GM10248 (cell line): ENCODE data around the gene BCL2L13.

Experiments used
- CTCF ChIA-PET: fragments of 300-600 bp; sonication (Branson Sonifier 250); formaldehyde crosslinking; extraction: SDS; loops from one replicate; lab custom pipeline; 2021; ENCODE audit warnings: antibody characterized with exemption; lab: Yijun Ruan, JAX
- POLR2A ChIA-PET: fragments of 350-650 bp; sonication (Branson Sonifier 250); formaldehyde crosslinking; extraction: SDS; loops from one replicate; lab custom pipeline; 2020; ENCODE audit warnings: antibody characterized with exemption; lab: Yijun Ruan, JAX
- DNase-seq: peaks from one replicate; pipeline ENCODE4 v3.0.0; 2012; ENCODE audit errors: extremely low spot score
- CTCF ChIP-seq: IDR thresholded peaks from 2 replicates; pipeline ENCODE4 v1.5.1; 2012; ENCODE audit warnings: mild to moderate bottlenecking, low read depth; ENCODE audit errors: extremely low read depth, missing control alignments, control extremely low read depth

BCL2L13 gene

DNA sequence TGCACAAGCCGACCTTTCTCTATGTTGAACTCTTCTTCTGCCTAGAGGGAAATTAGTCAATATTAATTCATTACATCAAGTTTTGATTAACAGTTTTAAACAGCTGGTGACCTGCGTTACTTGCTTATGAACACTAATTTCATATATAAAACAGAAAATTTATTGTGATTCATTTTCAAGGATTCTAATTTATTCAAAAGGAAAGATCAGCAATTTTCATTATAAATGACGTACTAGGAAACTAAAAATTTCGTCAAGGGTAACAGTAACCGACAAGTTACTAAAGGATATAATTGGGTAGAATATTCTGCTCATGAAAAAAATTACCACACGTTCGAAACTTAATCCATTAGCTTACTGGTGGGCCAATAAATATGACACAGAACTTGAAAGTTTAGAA, 25.3 kb upstream of the BCL2L13 start:
- TF ChIP-seq CTCF = no peak
- ChIA-PET POLR2A (interaction anchor here (0.6 kb wide), 1 partner anchor 15 kb away, joined by 3 read pairs; no protein-coding TSS in a partner anchor), CTCF (interaction anchor here (1.1 kb wide), 1 partner anchor 16 kb away, joined by 3 read pairs; no protein-coding TSS in a partner anchor)
- no peak for DNase-seq

DNA sequence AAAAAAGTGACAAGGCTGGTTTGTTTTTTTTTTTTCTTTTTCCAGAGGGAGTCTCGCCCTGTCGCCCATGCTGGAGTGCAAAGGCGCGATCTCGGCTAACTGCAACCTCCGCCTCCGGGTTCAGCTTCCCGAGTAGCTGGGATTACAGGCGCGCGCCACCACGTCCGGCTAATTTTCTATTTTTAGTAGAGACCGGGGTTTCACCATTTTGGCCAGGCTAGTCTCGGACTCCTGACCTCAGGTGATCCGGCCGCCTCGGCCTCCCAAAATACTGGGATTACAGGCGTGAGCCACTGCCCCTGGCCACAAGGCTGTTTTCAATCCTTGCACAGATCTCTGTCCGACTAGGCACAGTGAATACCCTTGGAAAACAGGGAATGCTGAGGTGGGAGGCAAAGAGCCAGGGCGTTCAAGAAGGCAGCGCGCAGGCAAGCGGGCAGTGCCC, 10.6 kb upstream of the BCL2L13 start:
- POLR2A ChIA-PET = interaction anchor here (0.7 kb wide), 1 partner anchor 15 kb away, joined by 3 read pairs; no protein-coding TSS in a partner anchor
- no peak for DNase-seq
- no peak for TF ChIP-seq CTCF
- CTCF ChIA-PET = interaction anchor here (1.4 kb wide), 1 partner anchor 145 kb away, joined by 3 read pairs; no protein-coding TSS in a partner anchor

DNA sequence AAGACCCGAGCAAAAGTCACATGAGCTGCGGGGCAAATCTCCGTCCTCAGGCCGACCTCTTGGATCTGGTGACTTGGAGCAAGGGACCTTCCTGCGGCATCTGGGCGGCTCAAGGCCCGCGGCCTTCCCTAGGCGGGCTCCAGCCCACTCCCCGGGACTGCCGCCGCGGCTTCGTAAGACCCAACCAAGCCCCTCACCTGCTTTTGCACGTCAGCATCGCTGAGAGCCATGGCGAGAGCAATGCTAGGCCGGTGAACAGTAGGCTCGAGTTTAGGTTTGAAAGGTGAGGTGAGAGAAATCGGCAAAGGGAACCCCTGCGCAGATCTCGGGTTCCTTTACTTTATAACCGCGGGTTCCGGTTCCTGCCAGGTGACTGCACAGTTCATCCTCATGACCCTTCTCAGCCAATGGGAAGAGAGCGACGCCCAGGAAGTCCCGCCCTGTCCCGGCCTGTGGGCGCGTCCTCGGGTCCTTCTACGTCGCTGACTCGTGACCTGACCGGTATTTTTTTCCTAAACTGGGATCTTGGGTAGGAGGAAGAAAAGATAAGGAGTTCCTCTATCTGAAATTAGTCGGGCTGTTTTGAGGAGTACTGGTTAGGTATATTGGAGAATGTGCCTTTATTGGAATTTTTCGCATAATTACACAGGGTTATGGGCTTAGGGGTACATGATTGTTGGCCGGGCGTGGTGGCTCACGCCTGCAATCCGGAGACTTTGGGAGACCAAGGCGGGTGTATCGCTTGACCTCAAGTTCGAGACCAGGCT, 10.0 kb upstream of the BCL2L13 start, which contains the start of gene ATP6V1E1:
TSS of gene ATP6V1E1 (minus strand) at position 344 of the 767 bp plus-strand sequence. CDS start at position 230, 114 bp downstream.
- POLR2A ChIA-PET = interaction anchor here (0.7 kb wide), 1 partner anchor 15 kb away, joined by 3 read pairs; no protein-coding TSS in a partner anchor
- no peak for TF ChIP-seq CTCF
- CTCF ChIA-PET = interaction anchor here (1.4 kb wide), 1 partner anchor 144 kb away, joined by 3 read pairs; no protein-coding TSS in a partner anchor
- DNase-seq = peak; percentile 98

DNA sequence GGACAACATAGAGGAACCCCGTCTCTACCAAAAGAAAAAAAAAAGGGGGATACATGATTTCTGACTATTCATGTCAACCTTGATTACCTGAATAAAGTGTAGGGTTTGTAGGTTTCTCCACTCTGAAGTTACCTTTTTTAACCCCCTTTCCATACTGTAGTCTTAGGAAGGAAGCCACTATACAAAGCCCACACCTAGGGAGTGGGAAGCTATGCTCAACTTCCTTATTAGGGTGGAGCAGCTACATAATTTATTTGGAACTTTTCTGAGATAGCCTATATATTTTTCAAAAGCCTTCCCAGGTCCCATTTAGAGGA, 9.4 kb upstream of the BCL2L13 start:
- no peak for TF ChIP-seq CTCF
- no peak for DNase-seq
- CTCF ChIA-PET = no interaction called here
- POLR2A ChIA-PET = no interaction called here

DNA sequence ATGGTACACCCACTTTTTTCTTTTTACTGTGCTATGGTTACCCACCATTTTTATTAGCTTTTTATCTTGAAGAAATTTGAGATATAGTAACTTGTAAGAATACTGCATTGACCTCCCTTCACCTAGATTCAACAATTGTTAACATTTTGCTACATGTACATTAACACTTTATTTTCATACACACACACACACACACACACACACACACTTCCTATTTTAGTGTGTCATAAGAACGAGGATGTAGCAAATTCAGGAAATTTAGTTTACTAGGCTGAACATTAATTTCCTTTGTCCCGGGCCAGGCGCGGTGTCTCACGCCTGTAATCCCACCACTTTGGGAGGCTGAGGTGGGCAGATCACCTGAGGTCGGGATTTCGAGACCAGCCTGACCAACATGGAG, 8.9 kb upstream of the BCL2L13 start:
- DNase-seq = no peak
- CTCF ChIA-PET = no interaction called here
- TF ChIP-seq CTCF = no peak
- POLR2A ChIA-PET = no interaction called here

DNA sequence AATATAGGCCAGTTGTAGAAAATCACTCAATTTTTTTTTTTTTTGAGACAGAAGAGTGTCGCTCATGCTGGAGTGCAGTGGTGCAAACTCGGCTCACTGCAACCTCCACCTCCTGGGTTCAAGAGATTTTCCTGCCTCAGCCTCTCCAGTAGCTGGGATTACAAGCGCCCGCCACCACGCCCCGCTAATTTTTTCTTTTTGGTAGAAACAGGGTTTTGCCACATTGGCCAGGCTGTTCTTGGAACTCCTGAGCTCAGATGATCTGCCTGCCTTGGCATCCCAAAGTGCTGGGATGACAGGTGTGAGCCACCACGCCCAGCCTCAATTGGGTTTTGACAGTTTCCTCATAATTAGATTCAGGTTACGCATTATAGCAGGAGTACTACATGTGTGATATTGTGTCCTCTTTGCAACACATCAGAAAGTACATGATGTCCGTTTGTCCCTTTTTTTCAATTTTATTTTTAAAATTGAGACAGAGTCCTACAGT, 7.4 kb upstream of the BCL2L13 start:
- TF ChIP-seq CTCF = no peak
- ChIA-PET POLR2A (no interaction called here), CTCF (interaction anchor here (1.0 kb wide), 1 partner anchor 50 kb away, joined by 3 read pairs; no protein-coding TSS in a partner anchor)
- DNase-seq = no peak
